ENCODE data around the gene GALNT10. TPM values are rescaled to one million over a fixed set of nuclear protein-coding genes. Genes with fewer than 3 reads are reported as not detected.

Gene GALNT10
- total and polyA plus RNA-seq, 2 donors (not counting 1 experiment from before 2014, with no cell fraction given) = 18.3 to 35.8 TPM

DNA sequence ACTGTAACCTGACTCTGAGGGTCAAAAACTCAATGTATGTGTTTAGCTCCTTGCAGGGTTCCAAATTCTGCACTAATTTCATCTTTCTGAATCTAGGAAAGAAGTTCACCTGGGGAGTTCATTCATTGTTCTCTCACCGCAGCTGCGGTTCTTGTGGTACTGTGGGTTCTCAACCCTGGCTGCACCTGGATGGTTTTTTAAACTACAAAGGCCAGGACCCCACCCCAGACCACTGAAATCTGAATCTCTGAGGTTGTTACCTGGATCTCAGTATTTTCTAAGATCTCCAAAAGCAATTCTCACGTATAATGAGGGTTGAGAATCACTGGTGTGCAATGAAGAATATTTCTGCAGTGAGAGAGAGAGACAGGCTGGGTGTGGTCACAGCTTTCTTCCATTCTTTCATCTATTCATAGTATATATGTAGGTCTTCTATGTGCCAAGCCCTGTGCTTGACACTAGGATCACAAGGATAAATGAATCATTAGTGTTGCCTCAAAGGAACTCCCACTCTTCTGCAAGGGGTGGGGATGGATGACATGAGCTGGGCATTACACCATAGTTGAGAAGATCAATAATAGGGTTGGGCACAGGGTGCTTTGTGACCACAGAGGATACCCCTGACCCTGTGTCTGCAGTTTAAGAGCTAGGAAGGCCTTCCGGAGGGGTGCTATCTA is 109.8 kb downstream of the GALNT10 start:
- Histone ChIP-seq H3K36me3 (ENCODE audit: control insufficient read depth, insufficient read depth, low read length) (peaks cover 2% of the 10 kb centered on the region), H2AFZ (ENCODE audit: low read length) (no peak overlapping the region), H3K9me3 (ENCODE audit: control insufficient read depth, insufficient read depth, low read depth, low read length) (no peaks in the 10 kb centered on the region), H3K4me3 (replicated peaks in 1 of 4; ENCODE audit: control extremely low read depth in 1 of 4, insufficient read depth in 1 of 4, low read depth in 3 of 4, low read length in 4 of 4) (no peak overlapping the region), H4K20me1 (ENCODE audit: control insufficient read depth, extremely low read depth, insufficient read depth, low read length) (no peaks in the 10 kb centered on the region), H3K4me1 (ENCODE audit: control insufficient read depth, extremely low read depth, insufficient read depth, low read length) (peaks cover 2% of the 10 kb centered on the region), H3K27me3 (ENCODE audit: control insufficient read depth, insufficient read depth, low read length) (no peaks in the 10 kb centered on the region), H3K4me2 (ENCODE audit: extremely low read depth, insufficient read depth, low read length) (no peak overlapping the region), H3K27ac (ENCODE audit: insufficient read depth, low read length) (no peak overlapping the region), H3K9ac (ENCODE audit: insufficient read depth, low read length) (no peak overlapping the region), H3K79me2 (ENCODE audit: control insufficient read depth, insufficient read depth, low read length) (no peaks in the 10 kb centered on the region)
- TF ChIP-seq CTCF (conservative IDR thresholded peaks at IDR 0.05 in 1 of 2, IDR thresholded peaks at IDR 0.05 in 1 of 2; ENCODE audit: low read depth in 1 of 2, low read length in 2 of 2) = no peak
- TF ChIP-seq EZH2 (IDR thresholded peaks at IDR 0.05; ENCODE audit: low read length, missing control alignments) = no peak
- DNase-seq (ENCODE audit: low read depth in 2 of 2) = no peak

- H3K4me1 ChIP-seq (ENCODE audit: control insufficient read depth, extremely low read depth, insufficient read depth, low read length) = peaks cover 2% of the 10 kb centered on the region
- no peaks in the 10 kb centered on the region for H3K27me3 ChIP-seq (ENCODE audit: control insufficient read depth, insufficient read depth, low read length)
- no peak for TF ChIP-seq EZH2 (IDR thresholded peaks at IDR 0.05; ENCODE audit: low read length, missing control alignments)
- TF ChIP-seq CTCF (conservative IDR thresholded peaks at IDR 0.05 in 1 of 2, IDR thresholded peaks at IDR 0.05 in 1 of 2; ENCODE audit: low read depth in 1 of 2, low read length in 2 of 2) = no peak
- no peaks in the 10 kb centered on the region for H3K79me2 ChIP-seq (ENCODE audit: control insufficient read depth, insufficient read depth, low read length)
- no peaks in the 10 kb centered on the region for H3K9me3 ChIP-seq (ENCODE audit: control insufficient read depth, insufficient read depth, low read depth, low read length)
- no peaks in the 10 kb centered on the region for H4K20me1 ChIP-seq (ENCODE audit: control insufficient read depth, extremely low read depth, insufficient read depth, low read length)
- no peak overlapping the region for H2AFZ ChIP-seq (ENCODE audit: low read length)
- no peak overlapping the region for H3K9ac ChIP-seq (ENCODE audit: insufficient read depth, low read length)
- no peak for DNase-seq (ENCODE audit: low read depth in 2 of 2)
- no peak overlapping the region for H3K4me3 ChIP-seq (replicated peaks in 1 of 4; ENCODE audit: control extremely low read depth in 1 of 4, insufficient read depth in 1 of 4, low read depth in 3 of 4, low read length in 4 of 4)
- H3K27ac ChIP-seq (ENCODE audit: insufficient read depth, low read length) = no peak overlapping the region
- no peak overlapping the region for H3K4me2 ChIP-seq (ENCODE audit: extremely low read depth, insufficient read depth, low read length)
- H3K36me3 ChIP-seq (ENCODE audit: control insufficient read depth, insufficient read depth, low read length) = peaks cover 2% of the 10 kb centered on the region
These were observed 111.2 kb downstream of the GALNT10 start for GRCh38 chr5:154301726-154302125.

GRCh38 chr5:154302161-154302560 is 111.6 kb downstream of the GALNT10 start:
- Histone ChIP-seq H4K20me1 (ENCODE audit: control insufficient read depth, extremely low read depth, insufficient read depth, low read length) (no peaks in the 10 kb centered on the region), H3K36me3 (ENCODE audit: control insufficient read depth, insufficient read depth, low read length) (peaks cover 2% of the 10 kb centered on the region), H3K9me3 (ENCODE audit: control insufficient read depth, insufficient read depth, low read depth, low read length) (no peaks in the 10 kb centered on the region), H3K4me1 (ENCODE audit: control insufficient read depth, extremely low read depth, insufficient read depth, low read length) (peaks cover 2% of the 10 kb centered on the region), H2AFZ (ENCODE audit: low read length) (peak overlapping the region; percentile 5), H3K79me2 (ENCODE audit: control insufficient read depth, insufficient read depth, low read length) (no peaks in the 10 kb centered on the region), H3K4me3 (replicated peaks in 1 of 4; ENCODE audit: control extremely low read depth in 1 of 4, insufficient read depth in 1 of 4, low read depth in 3 of 4, low read length in 4 of 4) (no peak overlapping the region), H3K27ac (ENCODE audit: insufficient read depth, low read length) (no peak overlapping the region), H3K27me3 (ENCODE audit: control insufficient read depth, insufficient read depth, low read length) (no peaks in the 10 kb centered on the region), H3K9ac (ENCODE audit: insufficient read depth, low read length) (no peak overlapping the region), H3K4me2 (ENCODE audit: extremely low read depth, insufficient read depth, low read length) (no peak overlapping the region)
- TF ChIP-seq EZH2 (IDR thresholded peaks at IDR 0.05; ENCODE audit: low read length, missing control alignments) (no peak), CTCF (conservative IDR thresholded peaks at IDR 0.05 in 1 of 2, IDR thresholded peaks at IDR 0.05 in 1 of 2; ENCODE audit: low read depth in 1 of 2, low read length in 2 of 2) (no peak)
- DNase-seq (ENCODE audit: low read depth in 2 of 2) = peak; percentile 64 to 86

Measured in fibroblast of lung (primary cell).